CD4-positive, CD25-positive, alpha-beta regulatory T cell (primary cell): ENCODE data around the gene GYS1. TPM values are rescaled to one million over a fixed set of nuclear protein-coding genes. Genes with fewer than 3 reads are reported as not detected.
"Not testable (repeated sequence)": the region's sequence is repeated elsewhere in the genome, so short reads cannot be mapped to it uniquely, and the experiment has no call there.

Experiments used
- ATAC-seq, 2 donors: fragments of 150-1000 bp; cut with Tn5 transposase; one replicate each; pipeline ENCODE4 v1.10.0; 2021; ENCODE audit warnings: low read depth in 2 of 2, moderate number of reproducible peaks in 2 of 2, moderate library complexity in 1 of 2
- DNase-seq, 3 donors: peaks; one replicate each; pipeline versions ENCODE4 v3.0.0 to v3.0.0-alpha.2; 2012 to 2022; ENCODE audit warnings: mixed read lengths in 1 of 3
- H3K27ac ChIP-seq: one replicate; pipeline ENCODE4 v1.7.0; 2013; ENCODE audit warnings: mild to moderate bottlenecking, low read length; ENCODE audit not compliant: insufficient read depth, poor library complexity, severe bottlenecking
- H3K27me3 ChIP-seq: one replicate; pipeline ENCODE4 v1.7.0; 2013; ENCODE audit warnings: low read length; ENCODE audit not compliant: control insufficient read depth, insufficient read depth
- H3K36me3 ChIP-seq: one replicate; pipeline ENCODE4 v1.7.0; 2013; ENCODE audit warnings: mild to moderate bottlenecking, low read length, moderate library complexity; ENCODE audit not compliant: control insufficient read depth, insufficient read depth
- H3K4me1 ChIP-seq: 2 replicates; pipeline ENCODE4 v1.7.0; 2013; ENCODE audit warnings: mild to moderate bottlenecking, low read length; ENCODE audit not compliant: insufficient read depth, control insufficient read depth, poor library complexity, severe bottlenecking
- H3K4me3 ChIP-seq: one replicate; pipeline ENCODE4 v1.7.0; 2013; ENCODE audit warnings: low read depth, mild to moderate bottlenecking, low read length, moderate library complexity
- H3K9me3 ChIP-seq, 2 experiments: 1 replicate in 1 of 2; 2 replicates in 1 of 2; pipeline ENCODE4 v1.7.0; 2013; ENCODE audit warnings: low read length in 2 of 2, mild to moderate bottlenecking in 1 of 2, moderate library complexity in 1 of 2; ENCODE audit not compliant: control insufficient read depth in 2 of 2
- H3K27ac Mint-ChIP-seq, 3 donors: one replicate each; pipeline ENCODE4 v1.8.0; 2020 to 2022; ENCODE audit warnings: mild to moderate bottlenecking in 3 of 3, mixed read lengths in 3 of 3, moderate library complexity in 2 of 3
- H3K27me3 Mint-ChIP-seq: one replicate; pipeline ENCODE4 v1.8.0; 2022; ENCODE audit warnings: mild to moderate bottlenecking, mixed read lengths
- H3K36me3 Mint-ChIP-seq: one replicate; pipeline ENCODE4 v1.8.0; 2020; ENCODE audit warnings: mixed read lengths
- H3K4me1 Mint-ChIP-seq, 4 donors: one replicate each; pipeline ENCODE4 v1.8.0; 2020 to 2022; ENCODE audit warnings: mixed read lengths in 4 of 4, mild to moderate bottlenecking in 1 of 4
- H3K4me3 Mint-ChIP-seq, 4 donors: one replicate each; pipeline ENCODE4 v1.8.0; 2020 to 2022; ENCODE audit warnings: mild to moderate bottlenecking in 4 of 4, mixed read lengths in 4 of 4, moderate library complexity in 3 of 4
- H3K9me3 Mint-ChIP-seq, 7 donors: one replicate each; pipeline ENCODE4 v1.8.0; 2020 to 2022; ENCODE audit warnings: mixed read lengths in 7 of 7, mild to moderate bottlenecking in 3 of 7, moderate library complexity in 2 of 7
- polyA plus RNA-seq, 4 donors: library from polyadenylated mRNA; unstranded; fragments of 300-500 nt; fragmentation: Illumina TruSeq; gene quantifications; one replicate each; pipeline ENCODE4 v1.2.3, GENCODE V29; 2021
- total RNA-seq: library from RNA; stranded (reverse); gene quantifications from one replicate; pipeline ENCODE4 v1.2.3, GENCODE V29; 2022

Gene GYS1
- total and polyA plus RNA-seq, 5 donors from 2014 or later, result 24.5 to 37.1 (median 27.6) TPM

DNA sequence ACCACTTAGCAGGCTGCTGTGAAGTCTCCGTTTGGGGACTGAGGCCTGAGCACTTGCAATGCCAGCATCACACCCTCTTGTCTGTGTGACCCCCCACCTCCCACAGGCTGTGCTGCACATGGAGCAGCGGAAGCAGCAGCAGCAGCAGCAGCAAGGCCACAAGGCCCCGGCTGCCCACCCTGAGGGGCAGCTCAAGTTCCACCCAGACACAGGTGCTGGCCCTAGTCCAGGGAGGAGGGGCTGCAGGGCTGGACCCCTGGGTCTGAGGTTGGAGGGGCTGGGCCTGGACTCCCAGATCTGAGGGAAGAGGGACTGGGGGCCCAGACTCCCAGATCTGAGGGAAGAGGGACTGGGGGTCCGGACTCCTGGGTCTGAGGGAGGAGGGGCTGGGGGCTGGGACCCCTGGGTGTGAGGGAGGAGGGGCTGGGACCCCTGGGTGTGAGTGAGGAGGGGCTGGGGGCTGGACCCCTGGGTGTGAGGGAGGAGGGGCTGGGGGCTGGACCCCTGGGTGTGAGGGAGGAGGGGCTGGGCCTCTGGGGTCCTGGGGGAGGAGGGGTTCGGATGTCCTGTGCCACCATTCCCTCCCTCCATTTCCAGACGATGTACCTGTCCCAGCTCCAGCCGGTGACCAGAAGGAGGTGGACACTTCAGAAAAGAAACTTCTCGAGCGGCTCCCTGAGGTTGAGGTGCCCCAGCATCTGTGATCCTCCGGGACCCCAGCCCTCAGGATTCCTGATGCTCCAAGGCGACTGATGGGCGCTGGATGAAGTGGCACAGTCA, 71.2 kb downstream of the GYS1 start:
- no peaks in the 10 kb centered on the region for H3K9me3 ChIP-seq
- no peaks in the 10 kb centered on the region for H3K27me3 Mint-ChIP-seq
- no peak overlapping the region for H3K27ac ChIP-seq
- peaks cover 0 to 2% (median 0%) of the 10 kb centered on the region in 7 donors for H3K9me3 Mint-ChIP-seq
- peaks cover 13% of the 10 kb centered on the region for H3K36me3 Mint-ChIP-seq
- H3K36me3 ChIP-seq, result peaks cover 19% of the 10 kb centered on the region
- H3K4me3 Mint-ChIP-seq, result no peak overlapping the region
- H3K4me1 ChIP-seq, result no peaks in the 10 kb centered on the region
- no peak overlapping the region for H3K27ac Mint-ChIP-seq
- H3K4me3 ChIP-seq, result no peak overlapping the region
- no peak for DNase-seq
- ATAC-seq, result no peak
- H3K4me1 Mint-ChIP-seq, result peaks cover 0 to 2% (median under 1%) of the 10 kb centered on the region in 4 donors
- H3K27me3 ChIP-seq, result no peaks in the 10 kb centered on the region

- Mint-ChIP-seq H3K4me3 (no peak overlapping the region), H3K27me3 (no peaks in the 10 kb centered on the region), H3K4me1 (peaks cover 0 to 2% (median 0%) of the 10 kb centered on the region in 4 donors), H3K36me3 (peaks cover 14% of the 10 kb centered on the region), H3K27ac (no peak overlapping the region), H3K9me3 (peaks cover 0 to 2% (median 0%) of the 10 kb centered on the region in 7 donors)
- H3K9me3 ChIP-seq, result no peaks in the 10 kb centered on the region
- H3K4me3 ChIP-seq, result no peak overlapping the region
- H3K4me1 ChIP-seq, result no peaks in the 10 kb centered on the region
- H3K27me3 ChIP-seq, result no peaks in the 10 kb centered on the region
- DNase-seq (no peak), ATAC-seq (no peak)
- H3K27ac ChIP-seq, result no peak overlapping the region
- H3K36me3 ChIP-seq, result peaks cover 22% of the 10 kb centered on the region
Measured at GRCh38 chr19:48920949-48921348, 72.2 kb downstream of the GYS1 start.

- H3K4me3 ChIP-seq, H3K4me1 Mint-ChIP-seq, H3K9me3 ChIP-seq, H3K27me3 ChIP-seq, H3K27ac Mint-ChIP-seq, DNase-seq, ATAC-seq, H3K4me1 ChIP-seq, H3K27ac ChIP-seq, H3K4me3 Mint-ChIP-seq, H3K9me3 Mint-ChIP-seq, H3K27me3 Mint-ChIP-seq: not testable (repeated sequence)
- H3K36me3 Mint-ChIP-seq, result peaks cover 19% of the 10 kb centered on the region
- H3K36me3 ChIP-seq, result peaks cover 30% of the 10 kb centered on the region
Measured at GRCh38 chr19:48919271-48919670, 73.8 kb downstream of the GYS1 start.

DNA sequence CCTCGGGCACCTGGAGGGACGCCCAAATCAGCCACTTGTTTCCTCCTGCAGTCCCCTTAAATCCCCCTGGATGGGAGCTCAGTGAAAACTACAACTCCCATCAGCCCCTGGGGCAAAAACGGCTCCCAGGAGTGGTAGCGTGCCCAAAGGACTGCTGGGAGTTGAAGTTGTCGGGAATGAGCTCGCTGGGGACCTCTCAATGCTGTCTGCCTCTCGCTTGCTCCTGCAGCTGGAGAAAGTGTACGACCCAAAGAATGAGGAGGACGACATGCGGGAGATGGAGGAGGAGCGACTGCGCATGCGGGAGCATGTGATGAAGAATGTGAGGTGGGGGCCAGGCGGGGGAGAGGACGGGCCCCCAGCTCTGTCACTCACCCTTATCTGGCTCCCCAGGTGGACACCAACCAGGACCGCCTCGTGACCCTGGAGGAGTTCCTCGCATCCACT, 74.3 kb downstream of the GYS1 start:
- Histone ChIP-seq H3K4me1 (no peaks in the 10 kb centered on the region), H3K27ac (no peak overlapping the region), H3K9me3 (no peaks in the 10 kb centered on the region), H3K4me3 (no peak overlapping the region), H3K27me3 (no peaks in the 10 kb centered on the region), H3K36me3 (peaks cover 32% of the 10 kb centered on the region)
- H3K9me3 Mint-ChIP-seq, result peaks cover 0 to 2% (median 0%) of the 10 kb centered on the region in 7 donors
- DNase-seq (no peak), ATAC-seq (peak in 1 of 2 donors; percentile 32)
- H3K27me3 Mint-ChIP-seq, result no peaks in the 10 kb centered on the region
- H3K27ac Mint-ChIP-seq, result no peak overlapping the region
- H3K36me3 Mint-ChIP-seq, result peaks cover 22% of the 10 kb centered on the region
- peaks cover 0 to 2% (median 0%) of the 10 kb centered on the region in 4 donors for H3K4me1 Mint-ChIP-seq
- H3K4me3 Mint-ChIP-seq, result no peak overlapping the region

Other genes with a start within 250 kb of the GYS1 start
- not detected for gene IZUMO1, start 246.4 kb downstream of the GYS1 start, total RNA-seq
- gene IZUMO1, start 246.4 kb downstream of the GYS1 start, polyA plus RNA-seq, result not detected
- not detected for gene FUT1, start 240.7 kb downstream of the GYS1 start, total RNA-seq
- under 1 TPM in 2 of 4 donors, not detected in 2; 0.06 to 0.14 TPM for gene FUT1, start 240.7 kb downstream of the GYS1 start, polyA plus RNA-seq
- not detected for gene FGF21, start 237.8 kb downstream of the GYS1 start, total RNA-seq
- not detected for gene FGF21, start 237.8 kb downstream of the GYS1 start, polyA plus RNA-seq
- 16.4 TPM for gene BCAT2, start 182.3 kb downstream of the GYS1 start, total RNA-seq
- 10 to 100 TPM; 19.5 to 23.0 (median 21.2) TPM for gene BCAT2, start 182.3 kb downstream of the GYS1 start, polyA plus RNA-seq
- 0.49 TPM for gene HSD17B14, start 156.8 kb downstream of the GYS1 start, total RNA-seq
- gene HSD17B14, start 156.8 kb downstream of the GYS1 start, polyA plus RNA-seq, result 1 to 10 TPM in 1 of 4 donors, under 1 TPM in 3; 0.29 to 2.0 (median 0.61) TPM
- gene PLEKHA4, start 124.7 kb downstream of the GYS1 start, total RNA-seq, result 2.8 TPM
- 1 to 10 TPM in 3 of 4 donors, under 1 TPM in 1; 0.84 to 4.6 (median 1.7) TPM for gene PLEKHA4, start 124.7 kb downstream of the GYS1 start, polyA plus RNA-seq
- 840 TPM for gene PPP1R15A, start 120.9 kb downstream of the GYS1 start, total RNA-seq
- 10 to 100 TPM; 39.1 to 65.6 (median 52.4) TPM for gene PPP1R15A, start 120.9 kb downstream of the GYS1 start, polyA plus RNA-seq
- gene TULP2, start 94.6 kb downstream of the GYS1 start, total RNA-seq, result not detected
- gene TULP2, start 94.6 kb downstream of the GYS1 start, polyA plus RNA-seq, result not detected
- 133 TPM for gene NUCB1, start 93.0 kb downstream of the GYS1 start, total RNA-seq
- gene NUCB1, start 93.0 kb downstream of the GYS1 start, polyA plus RNA-seq, result 10 to 100 TPM; 72.8 to 99.3 (median 86.4) TPM
- not detected for gene DHDH, start 59.6 kb downstream of the GYS1 start, total RNA-seq
- gene DHDH, start 59.6 kb downstream of the GYS1 start, polyA plus RNA-seq, result 1 to 10 TPM in 2 of 4 donors, under 1 TPM in 2; 0.68 to 2.4 (median 1.1) TPM
- gene BAX, start 38.4 kb downstream of the GYS1 start, total RNA-seq, result 92.8 TPM
- gene BAX, start 38.4 kb downstream of the GYS1 start, polyA plus RNA-seq, result 10 to 100 TPM; 47.9 to 73.1 (median 61.1) TPM
- 575 TPM for gene FTL, start 28.0 kb downstream of the GYS1 start, total RNA-seq
- 1,000 to 10,000 TPM; 4,061 to 5,675 (median 4,823) TPM for gene FTL, start 28.0 kb downstream of the GYS1 start, polyA plus RNA-seq
- 18.5 TPM for gene RUVBL2, start 578 bp upstream of the GYS1 start, total RNA-seq
- 10 to 100 TPM; 49.1 to 60.2 (median 52.9) TPM for gene RUVBL2, start 578 bp upstream of the GYS1 start, polyA plus RNA-seq
- gene LHB, start 23.8 kb upstream of the GYS1 start, total RNA-seq, result not detected
- not detected for gene LHB, start 23.8 kb upstream of the GYS1 start, polyA plus RNA-seq
- gene CGB3, start 31.0 kb upstream of the GYS1 start, total RNA-seq, result not detected
- not detected for gene CGB3, start 31.0 kb upstream of the GYS1 start, polyA plus RNA-seq
- gene CGB2, start 38.6 kb upstream of the GYS1 start, total RNA-seq, result not detected
- not detected for gene CGB2, start 38.6 kb upstream of the GYS1 start, polyA plus RNA-seq
- gene CGB1, start 43.6 kb upstream of the GYS1 start, total RNA-seq, result not detected
- gene CGB1, start 43.6 kb upstream of the GYS1 start, polyA plus RNA-seq, result not detected
- gene CGB5, start 50.5 kb upstream of the GYS1 start, total RNA-seq, result not detected
- gene CGB5, start 50.5 kb upstream of the GYS1 start, polyA plus RNA-seq, result not detected
- gene CGB8, start 55.8 kb upstream of the GYS1 start, total RNA-seq, result not detected
- not detected for gene CGB8, start 55.8 kb upstream of the GYS1 start, polyA plus RNA-seq
- gene CGB7, start 64.4 kb upstream of the GYS1 start, total RNA-seq, result not detected
- gene CGB7, start 64.4 kb upstream of the GYS1 start, polyA plus RNA-seq, result not detected
- not detected for gene NTF4, start 71.5 kb upstream of the GYS1 start, total RNA-seq
- not detected for gene NTF4, start 71.5 kb upstream of the GYS1 start, polyA plus RNA-seq
- not detected for gene KCNA7, start 79.4 kb upstream of the GYS1 start, total RNA-seq
- gene KCNA7, start 79.4 kb upstream of the GYS1 start, polyA plus RNA-seq, result not detected
- 381 TPM for gene SNRNP70, start 92.1 kb upstream of the GYS1 start, total RNA-seq
- 10 to 100 TPM; 45.5 to 55.4 (median 52.2) TPM for gene SNRNP70, start 92.1 kb upstream of the GYS1 start, polyA plus RNA-seq
- 5.5 TPM for gene LIN7B, start 121.1 kb upstream of the GYS1 start, total RNA-seq
- gene LIN7B, start 121.1 kb upstream of the GYS1 start, polyA plus RNA-seq, result 1 to 10 TPM; 2.6 to 4.4 (median 4.2) TPM
- gene C19orf73, start 125.8 kb upstream of the GYS1 start, total RNA-seq, result 1.7 TPM
- gene C19orf73, start 125.8 kb upstream of the GYS1 start, polyA plus RNA-seq, result 1 to 10 TPM; 1.1 to 3.7 (median 2.0) TPM
- gene PPFIA3, start 126.2 kb upstream of the GYS1 start, total RNA-seq, result 2.6 TPM
- under 1 TPM in 3 of 4 donors, not detected in 1; 0.11 to 0.17 (median 0.17) TPM for gene PPFIA3, start 126.2 kb upstream of the GYS1 start, polyA plus RNA-seq
- not detected for gene HRC, start 162.1 kb upstream of the GYS1 start, total RNA-seq
- not detected for gene HRC, start 162.1 kb upstream of the GYS1 start, polyA plus RNA-seq
- gene TRPM4, start 164.5 kb upstream of the GYS1 start, total RNA-seq, result not detected
- not detected for gene TRPM4, start 164.5 kb upstream of the GYS1 start, polyA plus RNA-seq